H4 (cell line): ENCODE data around the gene TCEAL5. TPM values are rescaled to one million over a fixed set of nuclear protein-coding genes. Genes with fewer than 3 reads are reported as not detected.
"Not testable (repeated sequence)": the region's sequence is repeated elsewhere in the genome, so short reads cannot be mapped to it uniquely, and the experiment has no call there.

Experiments used
- DNase-seq: peaks from one replicate; pipeline ENCODE4 v3.0.0-alpha.2; 2015; ENCODE audit warnings: low spot score
- total RNA-seq: library from RNA; depleted of rRNA; stranded (reverse); fragments of >200 nt; shearing (Covaris generic); gene quantifications from 2 replicates; pipeline ENCODE4 v1.2.3, GENCODE V29; 2014; rRNA removed

The TCEAL5 gene
- total RNA-seq, 1 experiment from 2014 or later, result not detected

- DNase-seq, result no peak
Observed at GRCh38 chrX:103234869-103235268, 41.7 kb downstream of the TCEAL5 start.

- DNase-seq, result no peak
Observed at GRCh38 chrX:103233263-103233662, 43.3 kb downstream of the TCEAL5 start.

- DNase-seq, result not testable (repeated sequence)
Observed at GRCh38 chrX:103225918-103226317, 50.6 kb downstream of the TCEAL5 start.

Other genes with a start within 250 kb of the TCEAL5 start
- 53.5 and 61.2 TPM in 2 replicates for gene BEX1, start 212.6 kb downstream of the TCEAL5 start, total RNA-seq
- gene NXF3, start 183.6 kb downstream of the TCEAL5 start, total RNA-seq, result 0.10 TPM in 1 of 2 replicates, not detected in the other
- 0.27 and 0.68 TPM in 2 replicates for gene BEX4, start 61.6 kb downstream of the TCEAL5 start, total RNA-seq
- gene TCEAL8, start 21.6 kb downstream of the TCEAL5 start, total RNA-seq, result 186 and 188 TPM in 2 replicates
- 17.6 and 19.2 TPM in 2 replicates for gene BEX2, start 34.2 kb upstream of the TCEAL5 start, total RNA-seq
- gene TCEAL7, start 53.5 kb upstream of the TCEAL5 start, total RNA-seq, result 8.7 and 13.1 TPM in 2 replicates
- 116 and 141 TPM in 2 replicates for gene TCEAL9, start 79.8 kb upstream of the TCEAL5 start, total RNA-seq
- gene BEX3, start 99.8 kb upstream of the TCEAL5 start, total RNA-seq, result 426 and 477 TPM in 2 replicates
- gene RAB40A, start 242.7 kb upstream of the TCEAL5 start, total RNA-seq, result 0.04 TPM in 1 of 2 replicates, not detected in the other